MM.1S (cell line): ENCODE measurements around the gene SULF2.

Experiments used
- DNase-seq: peaks from one replicate; pipeline ENCODE4 v3.0.0-alpha.2; 2015
- H2AFZ ChIP-seq: fragments of 300-600 bp; sonication (generic); 2 replicates; pipeline ENCODE4 v1.6.0; 2016; ENCODE audit warnings: antibody characterized with exemption, low read length
- H3F3A ChIP-seq: fragments of 300-600 bp; sonication (generic); 2 replicates; pipeline ENCODE4 v1.6.1; 2016; ENCODE audit warnings: mild to moderate bottlenecking, antibody characterized with exemption, low read length, moderate library complexity, mixed read lengths; ENCODE audit not compliant: insufficient read depth
- H3K27ac ChIP-seq: fragments of 300-600 bp; sonication (generic); 2 replicates; pipeline ENCODE4 v1.5.1; 2016; ENCODE audit warnings: mild to moderate bottlenecking, low read length
- H3K27me3 ChIP-seq: fragments of 300-600 bp; sonication (generic); replicated peaks from 2 replicates; pipeline ENCODE4 v1.6.0; 2016; ENCODE audit warnings: low read length; ENCODE audit not compliant: insufficient read depth
- H3K36me3 ChIP-seq: fragments of 300-600 bp; sonication (generic); replicated peaks from 2 replicates; pipeline ENCODE4 v1.6.1; 2016; ENCODE audit warnings: mild to moderate bottlenecking, low read length, mixed read lengths; ENCODE audit not compliant: insufficient read depth
- H3K4me1 ChIP-seq: fragments of 300-600 bp; sonication (generic); 2 replicates; pipeline ENCODE4 v1.6.1; 2016; ENCODE audit warnings: low read length, mixed read lengths
- H3K4me2 ChIP-seq: fragments of 300-600 bp; sonication (generic); 2 replicates; pipeline ENCODE4 v1.6.0; 2016; ENCODE audit warnings: low read depth, low read length
- H3K4me3 ChIP-seq: fragments of 300-600 bp; sonication (generic); 2 replicates; pipeline ENCODE4 v1.5.1; 2016; ENCODE audit warnings: low read length, mixed read lengths
- H3K79me2 ChIP-seq: fragments of 300-600 bp; sonication (generic); 2 replicates; pipeline ENCODE4 v1.6.1; 2016; ENCODE audit warnings: mixed run types, low read length, mixed read lengths
- H3K9ac ChIP-seq: fragments of 300-600 bp; sonication (generic); 2 replicates; pipeline ENCODE4 v1.6.1; 2016; ENCODE audit warnings: low read length, mixed read lengths
- H3K9me2 ChIP-seq: fragments of 300-600 bp; sonication (generic); replicated peaks from 2 replicates; pipeline ENCODE4 v1.6.1; 2016; ENCODE audit warnings: mild to moderate bottlenecking, low read length, mixed read lengths; ENCODE audit not compliant: insufficient read depth
- H3K9me3 ChIP-seq: fragments of 300-600 bp; sonication (generic); replicated peaks from 2 replicates; pipeline ENCODE4 v1.6.1; 2016; ENCODE audit warnings: mild to moderate bottlenecking, low read length, mixed read lengths; ENCODE audit not compliant: insufficient read depth
- H4K20me1 ChIP-seq: fragments of 300-600 bp; sonication (generic); 2 replicates; pipeline ENCODE4 v1.6.1; 2016; ENCODE audit warnings: mild to moderate bottlenecking, low read length, moderate library complexity, mixed read lengths; ENCODE audit not compliant: insufficient read depth
- EZH2 ChIP-seq: fragments of 300-600 bp; sonication (generic); optimal IDR thresholded peaks from 2 replicates; pipeline ENCODE3; 2017; ENCODE audit warnings: low read depth, mild to moderate bottlenecking, antibody characterized with exemption, low read length, mixed read lengths
- EZH2phosphoT487 ChIP-seq: fragments of 300-600 bp; sonication (generic); IDR thresholded peaks from 2 replicates; pipeline ENCODE4 v1.6.1; 2018; ENCODE audit warnings: antibody characterized with exemption, low read length
- TF ChIP-seq, protein P1 (sequence below): fragments of 300-600 bp; sonication (generic); IDR thresholded peaks from 2 replicates; pipeline ENCODE4 v1.5.1; 2016; ENCODE audit warnings: antibody characterized with exemption, low read length, mixed read lengths

SULF2 gene

DNA sequence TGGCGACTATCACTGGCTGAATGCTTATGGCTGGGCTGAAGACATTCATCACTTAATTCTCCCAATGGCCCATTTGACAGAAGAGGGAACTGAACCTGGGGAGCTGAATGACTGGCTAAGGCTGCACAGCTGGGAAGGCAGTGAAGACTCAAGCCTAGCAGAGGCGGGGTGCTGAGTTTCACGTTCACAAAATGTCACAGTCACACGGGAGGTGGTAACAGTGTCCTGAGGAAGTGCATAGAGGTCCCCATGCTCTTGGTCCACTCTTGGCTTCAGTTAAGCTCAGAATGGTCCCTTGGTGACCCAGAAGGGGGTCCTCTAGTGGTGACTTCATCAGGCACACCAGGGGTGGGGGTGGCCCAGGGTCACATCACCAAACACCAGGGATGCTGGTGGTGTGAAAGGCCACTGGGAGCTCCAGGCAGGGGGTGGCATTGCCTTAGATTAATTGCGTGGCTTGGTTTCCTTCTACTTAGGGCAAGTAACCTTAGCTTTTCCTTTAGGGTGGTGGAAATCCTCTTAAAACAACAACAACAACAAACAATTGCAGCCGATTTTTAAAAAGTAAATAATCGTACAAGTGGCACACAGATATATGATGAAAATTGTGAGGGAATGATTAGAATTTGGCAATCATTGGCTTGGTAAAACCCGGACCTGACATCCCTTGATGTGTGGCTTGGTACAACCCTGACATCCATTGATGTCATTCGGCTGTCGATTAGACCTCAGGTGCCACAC is 45.0 kb downstream of the SULF2 start:
- Histone ChIP-seq H3K4me3 (no peak overlapping the region), H3K27ac (no peak overlapping the region), H3K9me2 (no peaks in the 10 kb centered on the region), H3K4me1 (no peaks in the 10 kb centered on the region), H3K9me3 (no peaks in the 10 kb centered on the region), H3K36me3 (0 out of 2 replicates have a peak, but pooled peaks cover 3% of the 10 kb centered on the region), H3K27me3 (no peaks in the 10 kb centered on the region), H3K9ac (no peak overlapping the region), H3F3A (no peaks in the 10 kb centered on the region), H3K79me2 (peaks cover 98% of the 10 kb centered on the region), H3K4me2 (no peak overlapping the region), H2AFZ (no peak overlapping the region), H4K20me1 (peaks cover 6% of the 10 kb centered on the region; the same call in 1 of the 2 replicates)
- DNase-seq = no peak
- no peak for TF ChIP-seq EZH2phosphoT487
- TF ChIP-seq EZH2 = no peak
- TF ChIP-seq, protein P1, sequence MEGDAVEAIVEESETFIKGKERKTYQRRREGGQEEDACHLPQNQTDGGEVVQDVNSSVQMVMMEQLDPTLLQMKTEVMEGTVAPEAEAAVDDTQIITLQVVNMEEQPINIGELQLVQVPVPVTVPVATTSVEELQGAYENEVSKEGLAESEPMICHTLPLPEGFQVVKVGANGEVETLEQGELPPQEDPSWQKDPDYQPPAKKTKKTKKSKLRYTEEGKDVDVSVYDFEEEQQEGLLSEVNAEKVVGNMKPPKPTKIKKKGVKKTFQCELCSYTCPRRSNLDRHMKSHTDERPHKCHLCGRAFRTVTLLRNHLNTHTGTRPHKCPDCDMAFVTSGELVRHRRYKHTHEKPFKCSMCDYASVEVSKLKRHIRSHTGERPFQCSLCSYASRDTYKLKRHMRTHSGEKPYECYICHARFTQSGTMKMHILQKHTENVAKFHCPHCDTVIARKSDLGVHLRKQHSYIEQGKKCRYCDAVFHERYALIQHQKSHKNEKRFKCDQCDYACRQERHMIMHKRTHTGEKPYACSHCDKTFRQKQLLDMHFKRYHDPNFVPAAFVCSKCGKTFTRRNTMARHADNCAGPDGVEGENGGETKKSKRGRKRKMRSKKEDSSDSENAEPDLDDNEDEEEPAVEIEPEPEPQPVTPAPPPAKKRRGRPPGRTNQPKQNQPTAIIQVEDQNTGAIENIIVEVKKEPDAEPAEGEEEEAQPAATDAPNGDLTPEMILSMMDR = no peak

DNA sequence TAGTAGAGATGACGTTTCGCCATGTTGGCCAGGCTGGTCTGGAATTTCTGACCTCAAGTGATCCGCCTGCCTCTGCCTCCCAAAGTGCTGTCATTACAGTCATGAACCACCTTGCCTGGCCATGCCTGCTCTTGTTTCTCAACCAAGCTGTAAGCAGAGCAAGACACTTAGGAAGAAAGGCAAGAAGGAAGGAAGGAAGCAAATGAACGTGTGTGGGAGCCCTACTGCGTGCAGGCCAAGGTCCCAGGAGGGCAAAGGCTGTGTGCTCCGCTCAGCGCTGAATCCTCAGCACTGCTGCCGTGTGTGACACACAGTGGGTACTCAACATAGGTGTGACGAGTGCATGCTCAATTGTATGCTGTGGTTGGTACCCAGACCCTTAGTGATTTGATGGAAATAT is 47.4 kb downstream of the SULF2 start:
- no peak for DNase-seq
- Histone ChIP-seq H3K9me2 (no peaks in the 10 kb centered on the region), H3K27ac (no peak overlapping the region), H3K9me3 (no peaks in the 10 kb centered on the region), H3K9ac (no peak overlapping the region), H3K4me3 (no peak overlapping the region), H3K27me3 (no peaks in the 10 kb centered on the region), H3K36me3 (no peaks in the 10 kb centered on the region; the same call in 1 of the 2 replicates), H2AFZ (no peak overlapping the region), H3F3A (no peaks in the 10 kb centered on the region), H3K4me2 (no peak overlapping the region), H3K4me1 (no peaks in the 10 kb centered on the region), H4K20me1 (peaks cover 6% of the 10 kb centered on the region; the same call in 1 of the 2 replicates), H3K79me2 (peaks cover 97% of the 10 kb centered on the region)
- TF ChIP-seq EZH2 (no peak), EZH2phosphoT487 (no peak)
- TF ChIP-seq, protein P1 = no peak

DNA sequence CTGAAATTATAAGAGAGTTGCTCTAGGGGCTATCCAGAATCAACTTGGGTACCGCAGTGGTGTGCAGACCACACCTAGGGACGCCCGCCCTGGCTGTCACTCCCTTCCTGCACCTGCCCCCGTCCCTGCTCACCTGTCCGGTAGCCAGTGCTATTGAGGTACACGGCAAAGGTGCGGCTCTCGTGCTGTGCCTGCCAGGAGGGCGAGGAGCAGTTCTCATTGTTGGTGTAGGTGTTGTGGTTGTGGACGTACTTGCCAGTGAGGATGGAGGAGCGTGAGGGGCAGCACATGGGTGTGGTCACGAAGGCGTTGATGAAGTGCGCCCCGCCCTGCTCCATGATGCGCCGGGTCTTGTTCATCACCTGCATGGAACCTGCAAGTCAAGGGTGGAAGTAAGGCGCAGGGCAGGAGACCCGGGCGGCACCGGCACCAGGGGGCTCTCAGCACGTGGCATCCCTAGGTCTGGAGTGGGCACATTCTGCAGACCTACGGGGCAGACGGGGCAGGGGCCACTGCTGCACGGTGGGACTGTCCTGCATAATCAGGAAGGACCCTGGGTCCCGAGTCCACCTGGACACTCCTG is 48.6 kb downstream of the SULF2 start:
- no peaks in the 10 kb centered on the region for H3K27me3 ChIP-seq
- no peak for DNase-seq
- H3K36me3 ChIP-seq = no peaks in the 10 kb centered on the region; the same call in 1 of the 2 replicates
- no peaks in the 10 kb centered on the region for H3K9me3 ChIP-seq
- H3K27ac ChIP-seq = no peak overlapping the region
- H3K4me2 ChIP-seq = no peak overlapping the region
- no peaks in the 10 kb centered on the region for H3F3A ChIP-seq
- no peaks in the 10 kb centered on the region for H3K9me2 ChIP-seq
- H4K20me1 ChIP-seq = peaks cover 6% of the 10 kb centered on the region; the same call in 1 of the 2 replicates
- H3K4me3 ChIP-seq = no peak overlapping the region
- no peak overlapping the region for H3K9ac ChIP-seq
- no peak overlapping the region for H2AFZ ChIP-seq
- H3K79me2 ChIP-seq = peaks cover 96% of the 10 kb centered on the region
- H3K4me1 ChIP-seq = no peaks in the 10 kb centered on the region
- TF ChIP-seq EZH2phosphoT487 = no peak
- TF ChIP-seq, protein P1 = no peak
- no peak for TF ChIP-seq EZH2
